Measurements from ENCODE around the gene MMP24.

The MMP24 gene

DNA sequence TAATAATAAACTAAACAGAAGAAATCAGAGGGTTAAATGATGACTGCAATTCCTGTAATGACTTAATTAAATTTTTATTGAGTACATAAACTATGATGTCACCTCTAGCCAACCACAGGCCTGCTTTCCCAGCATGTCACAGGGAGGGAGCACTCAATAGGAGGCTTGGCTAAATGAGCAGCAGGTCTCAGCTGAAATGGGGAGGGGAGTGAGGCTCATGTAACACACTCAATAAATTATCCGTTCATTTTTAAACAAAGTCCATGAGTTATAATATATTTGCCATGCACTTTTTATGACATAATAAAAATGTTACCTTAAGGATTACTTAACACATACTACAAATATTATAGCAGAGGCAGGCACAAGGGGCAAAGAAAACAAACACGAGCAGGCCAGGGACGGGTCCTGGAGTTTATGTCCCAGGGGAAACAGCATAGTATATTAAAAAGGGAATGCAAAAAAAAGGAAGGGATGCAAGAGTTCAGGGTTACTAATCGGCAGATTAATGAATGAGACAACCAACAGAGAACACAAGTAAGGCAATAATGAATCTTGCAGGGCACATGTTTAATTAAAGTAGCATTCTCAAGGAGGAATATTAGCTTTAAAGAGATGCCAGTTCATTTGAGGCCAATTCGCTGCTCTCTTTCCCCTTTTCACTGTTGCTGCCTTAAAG is 92.8 kb downstream of the MMP24 start:
- no peak overlapping the region for H3K23ac ChIP-seq (ENCODE audit: low read depth, low read length, poor library complexity)
- no peaks in the 10 kb centered on the region for H3K36me3 ChIP-seq (replicated peaks in 1 of 2; ENCODE audit: control insufficient read depth in 2 of 2, insufficient read depth in 2 of 2, low read length in 2 of 2)
- no CpG with 5 or more reads among the region's 5 CpGs for WGBS, 2 donors (ENCODE audit: extremely low coverage in 2 of 2, insufficient read length in 2 of 2, insufficient replicate concordance in 1 of 2)
- H4K91ac ChIP-seq (ENCODE audit: low read depth, low read length, poor library complexity), result no peak overlapping the region
- no peaks in the 10 kb centered on the region for H3K9me3 ChIP-seq (replicated peaks in 1 of 2; ENCODE audit: control insufficient read depth in 2 of 2, insufficient read depth in 1 of 2, low read depth in 1 of 2, low read length in 2 of 2)
- no peak overlapping the region for H4K8ac ChIP-seq (ENCODE audit: low read depth, low read length)
- no peaks in the 10 kb centered on the region for H3K79me1 ChIP-seq (ENCODE audit: low read depth, low read length)
- peaks cover 2 to 12% of the 10 kb centered on the region in 2 donors for H3K4me1 ChIP-seq (ENCODE audit: control insufficient read depth in 2 of 2, insufficient read depth in 1 of 2, low read depth in 1 of 2, low read length in 2 of 2)
- H3K18ac ChIP-seq (ENCODE audit: low read length), result no peak overlapping the region
- no peak for DNase-seq (ENCODE audit: low spot score)
- no peak overlapping the region for H2BK15ac ChIP-seq (ENCODE audit: low read length)
- H3K14ac ChIP-seq (ENCODE audit: low read length), result no peak overlapping the region
- H2AK5ac ChIP-seq (ENCODE audit: low read depth, low read length), result no peak overlapping the region
- H3K9ac ChIP-seq (ENCODE audit: low read depth, low read length, poor library complexity), result no peak overlapping the region
- H2BK120ac ChIP-seq (ENCODE audit: low read depth, low read length), result no peak overlapping the region
- no peak overlapping the region for H2BK12ac ChIP-seq (ENCODE audit: low read length)
- H3K4ac ChIP-seq (ENCODE audit: low read length), result no peak overlapping the region
- H3K27ac ChIP-seq (replicated peaks; ENCODE audit: low read length), result no peak overlapping the region
- H3K4me3 ChIP-seq (ENCODE audit: low read length in 2 of 2), result no peak overlapping the region
- H3K4me2 ChIP-seq (ENCODE audit: insufficient read depth, low read length, poor library complexity, severe bottlenecking), result no peak overlapping the region
- H2BK5ac ChIP-seq (ENCODE audit: low read length), result no peak overlapping the region
- no peak overlapping the region for H2AFZ ChIP-seq (ENCODE audit: low read length)
- H3K27me3 ChIP-seq (ENCODE audit: control insufficient read depth in 3 of 3, insufficient read depth in 3 of 3, low read depth in 1 of 3, low read length in 3 of 3), result peaks cover 0 to under 1% (median 0%) of the 10 kb centered on the region in 3 experiments

DNA sequence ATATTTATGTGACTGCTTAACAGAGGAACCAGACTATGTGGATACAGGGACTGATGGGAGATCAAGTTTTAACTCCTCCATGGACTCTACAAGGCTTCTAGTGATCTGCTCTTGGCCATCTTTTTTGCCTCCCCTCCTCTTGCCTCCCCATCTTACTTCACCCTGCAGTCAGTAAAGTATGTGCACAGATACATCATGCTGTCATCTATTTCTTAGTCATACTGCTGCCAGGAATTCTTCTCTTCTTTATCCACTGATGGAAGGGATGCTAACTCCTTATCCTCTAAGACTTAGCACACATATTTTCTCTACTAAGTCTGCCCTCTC is 93.3 kb downstream of the MMP24 start:
- Histone ChIP-seq H2BK15ac (ENCODE audit: low read length) (no peak overlapping the region), H3K23ac (ENCODE audit: low read depth, low read length, poor library complexity) (no peak overlapping the region), H4K91ac (ENCODE audit: low read depth, low read length, poor library complexity) (no peak overlapping the region), H3K14ac (ENCODE audit: low read length) (no peak overlapping the region), H3K18ac (ENCODE audit: low read length) (no peak overlapping the region), H3K4ac (ENCODE audit: low read length) (no peak overlapping the region), H3K4me1 (ENCODE audit: control insufficient read depth in 2 of 2, insufficient read depth in 1 of 2, low read depth in 1 of 2, low read length in 2 of 2) (peaks cover 2 to 12% of the 10 kb centered on the region in 2 donors), H3K36me3 (replicated peaks in 1 of 2; ENCODE audit: control insufficient read depth in 2 of 2, insufficient read depth in 2 of 2, low read length in 2 of 2) (no peaks in the 10 kb centered on the region), H3K9me3 (replicated peaks in 1 of 2; ENCODE audit: control insufficient read depth in 2 of 2, insufficient read depth in 1 of 2, low read depth in 1 of 2, low read length in 2 of 2) (no peaks in the 10 kb centered on the region), H3K27me3 (ENCODE audit: control insufficient read depth in 3 of 3, insufficient read depth in 3 of 3, low read depth in 1 of 3, low read length in 3 of 3) (no peaks in the 10 kb centered on the region), H3K79me1 (ENCODE audit: low read depth, low read length) (no peaks in the 10 kb centered on the region), H2AFZ (ENCODE audit: low read length) (no peak overlapping the region), H2AK5ac (ENCODE audit: low read depth, low read length) (no peak overlapping the region), H3K9ac (ENCODE audit: low read depth, low read length, poor library complexity) (no peak overlapping the region), H4K8ac (ENCODE audit: low read depth, low read length) (no peak overlapping the region), H3K4me3 (ENCODE audit: low read length in 2 of 2) (no peak overlapping the region), H2BK120ac (ENCODE audit: low read depth, low read length) (no peak overlapping the region), H2BK5ac (ENCODE audit: low read length) (no peak overlapping the region), H2BK12ac (ENCODE audit: low read length) (no peak overlapping the region), H3K4me2 (ENCODE audit: insufficient read depth, low read length, poor library complexity, severe bottlenecking) (no peak overlapping the region), H3K27ac (replicated peaks; ENCODE audit: low read length) (no peak overlapping the region)
- DNase-seq (ENCODE audit: low spot score), result no peak

DNA sequence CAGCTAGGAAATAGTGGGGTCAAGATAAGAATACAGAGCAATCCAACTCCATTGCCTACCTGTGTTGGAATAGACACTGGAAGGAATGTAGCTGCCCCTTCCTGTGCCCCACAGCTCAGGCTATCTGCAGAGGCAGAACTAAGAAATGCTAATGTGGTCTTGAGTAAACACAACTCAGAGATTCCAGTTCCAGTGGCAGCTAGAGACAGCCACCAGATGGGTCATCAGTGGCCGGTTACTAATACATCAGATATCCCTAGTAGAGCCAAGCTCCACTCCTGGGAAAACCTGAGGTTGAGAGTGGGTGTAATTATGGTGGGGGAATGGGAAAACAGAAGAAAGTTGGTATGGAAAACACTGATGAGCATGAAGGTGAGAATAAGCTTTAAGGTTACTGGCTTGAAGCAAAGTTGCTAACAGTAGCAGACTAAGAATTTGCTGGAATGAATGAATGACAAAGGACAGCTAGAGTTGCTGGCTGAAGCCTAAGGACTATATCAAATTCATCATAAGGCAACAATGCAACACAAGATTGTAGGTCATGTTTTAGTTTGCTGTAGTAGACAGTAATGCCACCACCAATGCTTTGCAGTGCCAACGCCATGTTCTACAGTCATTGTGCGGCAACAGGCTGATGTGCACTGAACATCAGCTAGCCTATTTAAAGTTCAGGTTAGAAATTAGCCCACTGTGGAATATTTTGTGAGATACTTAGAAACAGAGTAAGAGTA is 94.1 kb downstream of the MMP24 start:
- Histone ChIP-seq H3K4ac (ENCODE audit: low read length) (no peak overlapping the region), H3K27ac (replicated peaks; ENCODE audit: low read length) (no peak overlapping the region), H3K4me2 (ENCODE audit: insufficient read depth, low read length, poor library complexity, severe bottlenecking) (no peak overlapping the region), H3K36me3 (replicated peaks in 1 of 2; ENCODE audit: control insufficient read depth in 2 of 2, insufficient read depth in 2 of 2, low read length in 2 of 2) (no peaks in the 10 kb centered on the region), H2BK15ac (ENCODE audit: low read length) (no peak overlapping the region), H3K79me1 (ENCODE audit: low read depth, low read length) (no peaks in the 10 kb centered on the region), H2AK5ac (ENCODE audit: low read depth, low read length) (no peak overlapping the region), H3K18ac (ENCODE audit: low read length) (no peak overlapping the region), H4K91ac (ENCODE audit: low read depth, low read length, poor library complexity) (no peak overlapping the region), H2AFZ (ENCODE audit: low read length) (no peak overlapping the region), H2BK120ac (ENCODE audit: low read depth, low read length) (no peak overlapping the region), H3K4me1 (ENCODE audit: control insufficient read depth in 2 of 2, insufficient read depth in 1 of 2, low read depth in 1 of 2, low read length in 2 of 2) (peaks cover 0 to 12% of the 10 kb centered on the region in 2 donors), H3K9me3 (replicated peaks in 1 of 2; ENCODE audit: control insufficient read depth in 2 of 2, insufficient read depth in 1 of 2, low read depth in 1 of 2, low read length in 2 of 2) (no peaks in the 10 kb centered on the region), H2BK12ac (ENCODE audit: low read length) (no peak overlapping the region), H3K14ac (ENCODE audit: low read length) (no peak overlapping the region), H3K9ac (ENCODE audit: low read depth, low read length, poor library complexity) (no peak overlapping the region), H3K4me3 (ENCODE audit: low read length in 2 of 2) (no peak overlapping the region), H4K8ac (ENCODE audit: low read depth, low read length) (no peak overlapping the region), H3K23ac (ENCODE audit: low read depth, low read length, poor library complexity) (no peak overlapping the region), H3K27me3 (ENCODE audit: control insufficient read depth in 3 of 3, insufficient read depth in 3 of 3, low read depth in 1 of 3, low read length in 3 of 3) (no peaks in the 10 kb centered on the region), H2BK5ac (ENCODE audit: low read length) (no peak overlapping the region)
- no CpG with 5 or more reads among the region's 3 CpGs for WGBS, 2 donors (ENCODE audit: extremely low coverage in 2 of 2, insufficient read length in 2 of 2, insufficient replicate concordance in 1 of 2)
- no peak for DNase-seq (ENCODE audit: low spot score)

DNA sequence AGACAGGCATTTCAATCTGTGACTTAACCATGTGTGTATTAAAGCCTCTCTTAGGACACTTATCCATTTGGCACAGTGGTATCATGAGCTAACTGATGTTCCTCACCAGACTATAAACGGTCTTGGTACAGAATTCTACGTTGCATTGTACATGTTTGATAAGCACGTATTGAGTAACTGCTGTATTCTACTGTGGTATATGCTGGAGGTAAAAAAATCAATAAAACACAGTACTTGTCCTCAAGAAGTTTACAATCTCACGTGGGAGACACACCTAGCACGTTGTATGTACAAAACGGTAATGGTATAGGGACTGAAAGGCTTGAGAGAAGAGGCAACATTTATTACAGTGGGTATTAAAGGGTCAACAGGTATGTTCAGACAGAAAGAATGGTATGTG is 98.9 kb downstream of the MMP24 start:
- Histone ChIP-seq H4K8ac (ENCODE audit: low read depth, low read length) (no peak overlapping the region), H4K91ac (ENCODE audit: low read depth, low read length, poor library complexity) (no peak overlapping the region), H3K4me1 (ENCODE audit: control insufficient read depth in 2 of 2, insufficient read depth in 1 of 2, low read depth in 1 of 2, low read length in 2 of 2) (peaks cover 4 to 15% of the 10 kb centered on the region in 2 donors), H3K4me2 (ENCODE audit: insufficient read depth, low read length, poor library complexity, severe bottlenecking) (no peak overlapping the region), H3K27me3 (ENCODE audit: control insufficient read depth in 3 of 3, insufficient read depth in 3 of 3, low read depth in 1 of 3, low read length in 3 of 3) (no peaks in the 10 kb centered on the region), H3K4me3 (ENCODE audit: low read length in 2 of 2) (no peak overlapping the region), H2AFZ (ENCODE audit: low read length) (peak overlapping the region; percentile 78), H3K23ac (ENCODE audit: low read depth, low read length, poor library complexity) (no peak overlapping the region), H3K4ac (ENCODE audit: low read length) (no peak overlapping the region), H2AK5ac (ENCODE audit: low read depth, low read length) (no peak overlapping the region), H3K9me3 (replicated peaks in 1 of 2; ENCODE audit: control insufficient read depth in 2 of 2, insufficient read depth in 1 of 2, low read depth in 1 of 2, low read length in 2 of 2) (no peaks in the 10 kb centered on the region), H2BK12ac (ENCODE audit: low read length) (no peak overlapping the region), H3K18ac (ENCODE audit: low read length) (no peak overlapping the region), H3K9ac (ENCODE audit: low read depth, low read length, poor library complexity) (no peak overlapping the region), H2BK15ac (ENCODE audit: low read length) (no peak overlapping the region), H3K14ac (ENCODE audit: low read length) (no peak overlapping the region), H3K79me1 (ENCODE audit: low read depth, low read length) (no peaks in the 10 kb centered on the region), H3K27ac (replicated peaks; ENCODE audit: low read length) (no peak overlapping the region), H2BK120ac (ENCODE audit: low read depth, low read length) (no peak overlapping the region), H2BK5ac (ENCODE audit: low read length) (no peak overlapping the region), H3K36me3 (replicated peaks in 1 of 2; ENCODE audit: control insufficient read depth in 2 of 2, insufficient read depth in 2 of 2, low read length in 2 of 2) (no peaks in the 10 kb centered on the region)
- DNase-seq (ENCODE audit: low spot score), result no peak
- WGBS, 2 donors (ENCODE audit: extremely low coverage in 2 of 2, insufficient read length in 2 of 2, insufficient replicate concordance in 1 of 2), result no CpG with 5 or more reads among the region's 6 CpGs
